ENCODE results near the gene ITGAV. TPM values are rescaled to one million over a fixed set of nuclear protein-coding genes. Genes with fewer than 3 reads are reported as not detected.

The ITGAV gene
- total and polyA plus RNA-seq, 3 donors from 2014 or later = 23.5 to 93.3 (median 62.2) TPM

DNA sequence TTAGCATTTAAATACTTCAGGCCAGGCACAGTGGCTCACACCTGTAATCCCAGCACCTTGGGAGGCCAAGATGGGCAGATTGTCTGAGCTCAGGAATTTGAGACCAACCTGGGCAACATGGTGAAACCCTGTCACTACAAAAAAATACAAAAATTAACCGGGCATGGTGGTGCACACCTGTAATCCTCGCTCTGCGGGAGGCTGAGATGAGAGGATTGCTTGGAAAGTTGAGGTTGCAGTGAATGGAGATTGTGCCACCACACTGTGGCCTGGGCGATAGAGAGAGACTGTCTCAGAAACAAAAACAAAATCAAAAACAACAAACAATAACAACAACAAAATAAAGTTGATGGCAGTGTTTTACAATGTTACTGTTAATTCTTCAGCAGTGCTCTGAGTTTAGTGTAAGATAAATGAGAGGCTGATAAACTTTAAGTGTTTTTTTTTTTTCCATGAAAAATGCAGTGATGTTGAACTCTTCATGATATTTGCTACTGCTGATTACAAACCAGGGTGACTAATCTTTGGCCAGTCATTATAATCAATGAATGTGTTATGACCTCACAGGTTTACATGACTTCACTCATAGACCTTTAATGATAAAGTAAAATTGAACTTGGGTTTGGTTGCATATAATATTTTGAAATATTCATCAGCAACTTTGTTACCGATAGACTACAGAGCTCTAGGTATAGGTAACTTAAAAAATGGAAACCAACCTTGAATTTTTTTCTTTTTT is 2.5 kb downstream of the ITGAV start:
- DNase-seq = no peak
- Histone ChIP-seq H3K27ac (peak overlapping the region; percentile 96 to 99), H3K27me3 (no peaks in the 10 kb centered on the region), H3K4me1 (peaks cover 37% of the 10 kb centered on the region), H3K9me3 (no peaks in the 10 kb centered on the region), H3K4me3 (no peak overlapping the region), H3K36me3 (ENCODE audit: low read depth, missing control alignments) (no peaks in the 10 kb centered on the region)
- TF ChIP-seq POLR2A (IDR thresholded peaks at IDR 0.05) = no peak
- TF ChIP-seq, protein P1, sequence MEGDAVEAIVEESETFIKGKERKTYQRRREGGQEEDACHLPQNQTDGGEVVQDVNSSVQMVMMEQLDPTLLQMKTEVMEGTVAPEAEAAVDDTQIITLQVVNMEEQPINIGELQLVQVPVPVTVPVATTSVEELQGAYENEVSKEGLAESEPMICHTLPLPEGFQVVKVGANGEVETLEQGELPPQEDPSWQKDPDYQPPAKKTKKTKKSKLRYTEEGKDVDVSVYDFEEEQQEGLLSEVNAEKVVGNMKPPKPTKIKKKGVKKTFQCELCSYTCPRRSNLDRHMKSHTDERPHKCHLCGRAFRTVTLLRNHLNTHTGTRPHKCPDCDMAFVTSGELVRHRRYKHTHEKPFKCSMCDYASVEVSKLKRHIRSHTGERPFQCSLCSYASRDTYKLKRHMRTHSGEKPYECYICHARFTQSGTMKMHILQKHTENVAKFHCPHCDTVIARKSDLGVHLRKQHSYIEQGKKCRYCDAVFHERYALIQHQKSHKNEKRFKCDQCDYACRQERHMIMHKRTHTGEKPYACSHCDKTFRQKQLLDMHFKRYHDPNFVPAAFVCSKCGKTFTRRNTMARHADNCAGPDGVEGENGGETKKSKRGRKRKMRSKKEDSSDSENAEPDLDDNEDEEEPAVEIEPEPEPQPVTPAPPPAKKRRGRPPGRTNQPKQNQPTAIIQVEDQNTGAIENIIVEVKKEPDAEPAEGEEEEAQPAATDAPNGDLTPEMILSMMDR (IDR thresholded peaks at IDR 0.05) = no peak
- intact Hi-C loops (cut with DNase I; ENCODE audit: low total_unique reads) = no loop called here
- 65 to 74% methylated on average over 5 of the region's 5 CpGs for WGBS, 2 donors

- H3K27ac ChIP-seq = peak overlapping the region in 1 of 2 donors; percentile 4
- intact Hi-C loops (cut with DNase I; ENCODE audit: low total_unique reads) = no loop called here
- peaks cover 37% of the 10 kb centered on the region for H3K4me1 ChIP-seq
- 74 to 76% methylated on average over 3 of the region's 3 CpGs for WGBS, 2 donors
- no peak overlapping the region for H3K4me3 ChIP-seq
- no peaks in the 10 kb centered on the region for H3K27me3 ChIP-seq
- H3K9me3 ChIP-seq = no peaks in the 10 kb centered on the region
- no peak for DNase-seq
- TF ChIP-seq, protein P1 (IDR thresholded peaks at IDR 0.05) = no peak
- no peak for TF ChIP-seq POLR2A (IDR thresholded peaks at IDR 0.05)
- no peaks in the 10 kb centered on the region for H3K36me3 ChIP-seq (ENCODE audit: low read depth, missing control alignments)
These were observed 3.7 kb downstream of the ITGAV start for GRCh38 chr2:186593523-186593922.

GRCh38 chr2:186594001-186594722 is 4.3 kb downstream of the ITGAV start:
- DNase-seq = peak; percentile 43
- intact Hi-C loops (cut with DNase I; ENCODE audit: low total_unique reads) = no loop called here
- peaks cover 35% of the 10 kb centered on the region for H3K4me1 ChIP-seq
- WGBS, 2 donors = 45 to 56% methylated on average over 4 of the region's 4 CpGs
- no peaks in the 10 kb centered on the region for H3K36me3 ChIP-seq (ENCODE audit: low read depth, missing control alignments)
- no peaks in the 10 kb centered on the region for H3K27me3 ChIP-seq
- TF ChIP-seq, protein P1 (IDR thresholded peaks at IDR 0.05) = no peak
- TF ChIP-seq POLR2A (IDR thresholded peaks at IDR 0.05) = no peak
- H3K4me3 ChIP-seq = no peak overlapping the region
- peak overlapping the region in 1 of 2 donors; percentile 4 for H3K27ac ChIP-seq
- H3K9me3 ChIP-seq = no peaks in the 10 kb centered on the region

- no peak overlapping the region for H3K4me3 ChIP-seq
- TF ChIP-seq, protein P1 (IDR thresholded peaks at IDR 0.05) = no peak
- no peak for TF ChIP-seq POLR2A (IDR thresholded peaks at IDR 0.05)
- intact Hi-C loops (cut with DNase I; ENCODE audit: low total_unique reads) = no loop called here
- H3K9me3 ChIP-seq = no peaks in the 10 kb centered on the region
- WGBS, 2 donors = 44 to 67% methylated on average over 2 of the region's 2 CpGs
- peaks cover 35% of the 10 kb centered on the region for H3K4me1 ChIP-seq
- H3K36me3 ChIP-seq (ENCODE audit: low read depth, missing control alignments) = no peaks in the 10 kb centered on the region
- H3K27me3 ChIP-seq = no peaks in the 10 kb centered on the region
- peak overlapping the region in 1 of 2 donors; percentile 0 for H3K27ac ChIP-seq
- peak; percentile 72 for DNase-seq
These were observed 5.4 kb downstream of the ITGAV start for GRCh38 chr2:186595219-186595618.
